Colon (tissue), 2 donors: ENCODE data around the gene ASIC2.

Experiments
- FAIRE-seq: peaks from 2 replicates; lab custom pipeline; 2012; peaks lifted over from hg19 to GRCh38; lab: Jason Lieb, UNC
- donor health status: control.
- donor health status: control.

Gene ASIC2

GRCh38 chr17:33202796-33203495 is 90.1 kb downstream of the ASIC2 start:
- no peak for FAIRE-seq

- no peak for FAIRE-seq
These were observed 91.1 kb downstream of the ASIC2 start for GRCh38 chr17:33202021-33202420.

GRCh38 chr17:33201283-33201682 is 91.8 kb downstream of the ASIC2 start:
- FAIRE-seq, result no peak

- FAIRE-seq, result no peak
These were observed 92.5 kb downstream of the ASIC2 start for GRCh38 chr17:33200587-33200986.

GRCh38 chr17:33199571-33200510 is 93.3 kb downstream of the ASIC2 start:
- FAIRE-seq, result no peak

- FAIRE-seq, result no peak
These were observed 94.1 kb downstream of the ASIC2 start for GRCh38 chr17:33198954-33199353.

- no peak for FAIRE-seq
These were observed 95.8 kb downstream of the ASIC2 start for GRCh38 chr17:33197342-33197741.

- FAIRE-seq, result no peak
These were observed 96.2 kb downstream of the ASIC2 start for GRCh38 chr17:33196883-33197282.

- FAIRE-seq, result no peak
These were observed 99.9 kb downstream of the ASIC2 start for GRCh38 chr17:33192951-33193911.

GRCh38 chr17:33183487-33184026 is 109.5 kb downstream of the ASIC2 start:
- no peak for FAIRE-seq

- FAIRE-seq, result no peak
These were observed 113.9 kb downstream of the ASIC2 start for GRCh38 chr17:33179151-33179550.

- FAIRE-seq, result no peak
These were observed 114.4 kb downstream of the ASIC2 start for GRCh38 chr17:33178681-33179080.

GRCh38 chr17:33175562-33175961 is 117.5 kb downstream of the ASIC2 start:
- no peak for FAIRE-seq

GRCh38 chr17:33171931-33172330 is 121.2 kb downstream of the ASIC2 start:
- FAIRE-seq, result no peak

- no peak for FAIRE-seq
These were observed 123.4 kb downstream of the ASIC2 start for GRCh38 chr17:33169580-33170285.

- FAIRE-seq, result no peak
These were observed 125.4 kb downstream of the ASIC2 start for GRCh38 chr17:33167736-33168135.

- FAIRE-seq, result no peak
These were observed 126.6 kb downstream of the ASIC2 start for GRCh38 chr17:33166472-33166871.

GRCh38 chr17:33164169-33164881 is 128.8 kb downstream of the ASIC2 start:
- no peak for FAIRE-seq

GRCh38 chr17:33163533-33164168 is 129.4 kb downstream of the ASIC2 start:
- FAIRE-seq, result no peak

GRCh38 chr17:33154869-33155455 is 138.1 kb downstream of the ASIC2 start:
- FAIRE-seq, result no peak
